GM12892 (cell line): ENCODE data around the gene MON2.

ENCODE experiments used
- DNase-seq: peaks from one replicate; pipeline ENCODE4 v3.0.0; 2011; ENCODE audit not compliant: insufficient read length
- FAIRE-seq: peaks from 2 replicates; lab custom pipeline; 2011; peaks lifted over from hg19 to GRCh38; lab: Jason Lieb, UNC
- POLR2A ChIP-seq: IDR thresholded peaks from 2 replicates; pipeline ENCODE4 v1.6.1; 2011; ENCODE audit warnings: low read depth, low read length, control low read depth
- POLR2AphosphoS5 ChIP-seq: IDR thresholded peaks from 2 replicates; pipeline ENCODE4 v1.6.1; 2011; ENCODE audit warnings: low read depth, low read length, control low read depth
- TAF1 ChIP-seq: IDR thresholded peaks from 2 replicates; pipeline ENCODE4 v1.6.1; 2011; ENCODE audit warnings: low read depth, mild to moderate bottlenecking, control low read depth, low read length, borderline replicate concordance

The MON2 gene

DNA sequence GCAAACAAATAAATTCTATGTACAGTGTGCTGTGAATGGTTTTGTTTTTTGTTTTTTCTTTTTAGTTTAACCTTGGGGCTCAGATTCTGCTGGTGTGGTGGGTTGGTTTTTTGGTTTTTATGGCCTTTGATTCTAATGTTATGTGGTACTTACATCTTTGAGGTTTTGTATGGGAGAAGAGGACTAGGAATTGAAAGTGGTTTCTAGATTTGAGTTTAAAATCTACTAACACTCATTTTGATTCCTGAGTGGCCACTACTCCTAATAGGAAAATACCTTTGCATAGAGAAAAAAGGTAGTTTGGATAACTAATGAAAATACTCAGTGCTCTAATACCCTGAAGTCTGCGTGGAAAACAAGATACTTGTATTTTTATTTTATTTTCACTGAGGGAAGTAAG, 137.7 kb downstream of the MON2 start:
- DNase-seq (no peak), FAIRE-seq (no peak)
- TF ChIP-seq TAF1 (no peak), POLR2AphosphoS5 (no peak), POLR2A (no peak; the same call in 1 of the 2 replicates)

GRCh38 chr12:62604871-62605270, 138.2 kb downstream of the MON2 start:
- peak; percentile 17 for FAIRE-seq
- TF ChIP-seq POLR2A (no peak), POLR2AphosphoS5 (no peak), TAF1 (no peak)
- DNase-seq = no peak

GRCh38 chr12:62605981-62606380, 139.4 kb downstream of the MON2 start:
- no peak for TF ChIP-seq TAF1
- no peak; the same call in 1 of the 2 replicates for TF ChIP-seq POLR2A
- TF ChIP-seq POLR2AphosphoS5 = no peak; the same call in 1 of the 2 replicates
- no peak for DNase-seq
- FAIRE-seq = no peak

- no peak for TF ChIP-seq POLR2A
- no peak for FAIRE-seq
- DNase-seq = no peak
Observed at GRCh38 chr12:62606654-62607053, 140.0 kb downstream of the MON2 start.

DNA sequence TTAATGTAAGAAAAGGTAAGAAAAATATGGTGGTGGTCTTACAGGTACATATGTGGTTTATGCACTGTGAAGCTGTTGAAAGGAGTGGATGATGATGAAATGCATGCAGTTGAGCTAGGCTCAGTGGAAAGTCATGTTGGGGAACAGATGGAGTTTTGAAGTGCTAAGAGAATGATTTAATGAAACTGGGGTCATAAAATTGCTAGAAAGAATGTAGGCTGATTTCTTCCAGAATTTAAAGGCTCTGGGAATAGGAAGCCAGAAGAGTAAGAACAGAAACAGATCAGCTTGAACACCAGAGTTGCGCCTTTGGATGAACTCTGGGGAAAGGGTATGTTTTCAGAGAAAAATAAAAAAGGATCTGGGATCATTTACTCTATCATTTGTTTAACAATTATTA, 146.5 kb downstream of the MON2 start:
- no peak for FAIRE-seq
- DNase-seq = no peak
- TF ChIP-seq POLR2A (no peak), TAF1 (no peak), POLR2AphosphoS5 (no peak)

GRCh38 chr12:62618319-62618718, 151.7 kb downstream of the MON2 start:
- TF ChIP-seq POLR2AphosphoS5 (no peak), TAF1 (no peak), POLR2A (no peak)
- DNase-seq (no peak), FAIRE-seq (no peak)

GRCh38 chr12:62618930-62619329, 152.3 kb downstream of the MON2 start:
- TF ChIP-seq POLR2A (no peak), POLR2AphosphoS5 (no peak), TAF1 (no peak)
- DNase-seq (no peak), FAIRE-seq (no peak)

- TF ChIP-seq POLR2AphosphoS5 = no peak
- no peak for TF ChIP-seq POLR2A
- no peak for TF ChIP-seq TAF1
- DNase-seq (no peak), FAIRE-seq (no peak)
Observed at GRCh38 chr12:62621101-62621638, 154.5 kb downstream of the MON2 start.

DNA sequence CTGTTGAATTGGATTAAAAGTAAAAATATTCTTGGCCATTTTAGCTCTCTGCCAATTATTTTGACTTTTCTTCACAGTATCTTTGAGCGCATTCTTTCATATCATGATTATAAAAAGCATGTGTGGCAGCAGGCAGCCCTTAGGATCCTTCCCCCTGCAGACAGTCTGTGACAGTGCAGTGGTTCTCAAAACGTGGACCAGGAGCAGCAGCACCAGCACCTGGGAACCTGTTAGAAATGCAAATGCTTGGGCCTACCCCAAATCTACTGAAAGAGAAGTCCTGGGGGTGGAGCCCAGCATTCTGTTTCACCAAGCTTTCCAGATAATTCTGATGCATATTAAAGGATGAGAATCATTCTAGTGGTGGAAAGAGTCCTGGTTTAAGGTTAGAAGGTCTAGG, 155.6 kb downstream of the MON2 start:
- FAIRE-seq (no peak), DNase-seq (no peak)
- no peak for TF ChIP-seq POLR2AphosphoS5
- TF ChIP-seq TAF1 = no peak

GRCh38 chr12:62625228-62625627, 158.6 kb downstream of the MON2 start:
- TF ChIP-seq POLR2AphosphoS5 (no peak), TAF1 (no peak), POLR2A (no peak)
- FAIRE-seq (no peak), DNase-seq (no peak)

GRCh38 chr12:62627181-62627580, 160.6 kb downstream of the MON2 start:
- TF ChIP-seq POLR2AphosphoS5 = no peak
- TF ChIP-seq POLR2A = no peak
- TF ChIP-seq TAF1 = no peak
- no peak for FAIRE-seq
- DNase-seq = no peak

GRCh38 chr12:62629413-62629812, 162.8 kb downstream of the MON2 start:
- TF ChIP-seq POLR2A = no peak
- no peak for TF ChIP-seq TAF1
- no peak for TF ChIP-seq POLR2AphosphoS5
- DNase-seq (no peak), FAIRE-seq (no peak)

- TF ChIP-seq TAF1 (no peak), POLR2AphosphoS5 (no peak), POLR2A (no peak)
- FAIRE-seq (no peak), DNase-seq (no peak)
Observed at GRCh38 chr12:62629971-62630739, 163.5 kb downstream of the MON2 start.
